Measurements from ENCODE around the gene SBNO2.
A peak's percentile ranks its signal among the peaks of the same experiment; 100 is the strongest.
"Not testable (repeated sequence)": the region's sequence is repeated elsewhere in the genome, so short reads cannot be mapped to it uniquely, and the experiment has no call there.

Gene SBNO2

DNA sequence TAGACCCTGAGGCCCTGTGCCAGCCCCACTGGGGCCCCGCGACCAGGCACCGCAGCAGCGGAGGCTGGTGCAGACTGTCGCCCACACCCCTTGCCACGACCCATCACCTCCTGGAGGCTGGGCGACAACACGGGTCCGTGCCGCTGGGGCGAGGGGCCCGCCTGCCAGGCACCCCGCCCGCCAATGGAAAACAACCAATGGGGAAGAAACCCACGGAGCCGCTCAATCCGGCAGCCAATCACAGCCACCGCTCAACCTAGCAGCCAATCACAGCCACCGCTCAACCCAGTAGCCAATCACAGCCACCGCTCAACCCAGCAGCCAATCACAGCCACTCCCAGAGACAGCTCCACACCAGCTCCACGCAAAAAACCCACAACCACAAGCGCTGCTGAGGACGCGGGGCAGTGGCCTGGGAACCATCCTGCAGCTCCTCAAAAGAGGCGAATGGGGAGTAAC lies 40.6 kb downstream of the SBNO2 start:
- no peak for DNase-seq (ENCODE audit: extremely low read depth, low read depth)
- TF ChIP-seq, protein P1, sequence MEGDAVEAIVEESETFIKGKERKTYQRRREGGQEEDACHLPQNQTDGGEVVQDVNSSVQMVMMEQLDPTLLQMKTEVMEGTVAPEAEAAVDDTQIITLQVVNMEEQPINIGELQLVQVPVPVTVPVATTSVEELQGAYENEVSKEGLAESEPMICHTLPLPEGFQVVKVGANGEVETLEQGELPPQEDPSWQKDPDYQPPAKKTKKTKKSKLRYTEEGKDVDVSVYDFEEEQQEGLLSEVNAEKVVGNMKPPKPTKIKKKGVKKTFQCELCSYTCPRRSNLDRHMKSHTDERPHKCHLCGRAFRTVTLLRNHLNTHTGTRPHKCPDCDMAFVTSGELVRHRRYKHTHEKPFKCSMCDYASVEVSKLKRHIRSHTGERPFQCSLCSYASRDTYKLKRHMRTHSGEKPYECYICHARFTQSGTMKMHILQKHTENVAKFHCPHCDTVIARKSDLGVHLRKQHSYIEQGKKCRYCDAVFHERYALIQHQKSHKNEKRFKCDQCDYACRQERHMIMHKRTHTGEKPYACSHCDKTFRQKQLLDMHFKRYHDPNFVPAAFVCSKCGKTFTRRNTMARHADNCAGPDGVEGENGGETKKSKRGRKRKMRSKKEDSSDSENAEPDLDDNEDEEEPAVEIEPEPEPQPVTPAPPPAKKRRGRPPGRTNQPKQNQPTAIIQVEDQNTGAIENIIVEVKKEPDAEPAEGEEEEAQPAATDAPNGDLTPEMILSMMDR (IDR thresholded peaks at IDR 0.05; ENCODE audit: low read depth, low read length) = no peak

DNA sequence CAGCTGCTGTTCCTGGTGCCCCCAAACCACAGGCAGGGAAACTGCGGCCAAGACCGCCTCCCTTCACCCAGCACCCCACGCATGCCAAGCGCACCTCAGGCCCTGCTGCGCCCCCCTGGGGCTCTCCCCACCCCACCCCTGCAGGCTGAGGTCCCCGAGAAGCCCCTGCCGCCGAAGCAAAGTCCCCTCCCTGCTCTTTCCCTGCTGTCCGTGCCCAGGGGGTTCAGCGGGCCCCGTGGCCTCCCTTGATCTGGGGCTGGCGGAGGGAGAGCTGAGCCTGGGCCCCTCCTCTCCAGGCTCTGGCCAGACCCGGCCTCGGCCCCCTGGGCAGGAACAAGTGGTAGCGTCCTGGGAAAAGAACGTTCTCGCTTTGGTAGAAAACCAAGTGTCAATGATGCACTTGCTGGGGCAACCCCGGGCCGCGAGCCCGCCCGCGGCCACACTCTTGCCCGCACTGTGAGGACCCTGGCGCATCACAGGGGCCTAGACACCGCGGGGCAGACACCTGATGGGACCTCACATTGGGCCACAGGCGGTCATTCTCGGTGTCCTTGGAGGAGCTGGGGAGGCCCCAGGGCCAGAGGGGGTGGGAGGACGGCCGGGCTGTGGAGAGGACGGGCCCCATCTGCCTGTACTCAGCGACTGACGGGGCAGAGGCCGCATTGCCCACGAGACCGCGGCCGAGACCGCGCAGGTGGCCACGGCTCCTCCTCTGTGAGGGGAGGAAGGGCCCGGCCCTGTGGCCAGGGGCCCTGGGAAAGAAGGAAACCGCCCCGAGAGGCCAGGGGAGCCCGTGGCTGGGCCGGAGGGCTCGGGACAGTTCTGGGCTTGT lies 41.3 kb downstream of the SBNO2 start:
- DNase-seq (ENCODE audit: extremely low read depth, low read depth) = no peak
- TF ChIP-seq, protein P1 (IDR thresholded peaks at IDR 0.05; ENCODE audit: low read depth, low read length) = no peak

DNA sequence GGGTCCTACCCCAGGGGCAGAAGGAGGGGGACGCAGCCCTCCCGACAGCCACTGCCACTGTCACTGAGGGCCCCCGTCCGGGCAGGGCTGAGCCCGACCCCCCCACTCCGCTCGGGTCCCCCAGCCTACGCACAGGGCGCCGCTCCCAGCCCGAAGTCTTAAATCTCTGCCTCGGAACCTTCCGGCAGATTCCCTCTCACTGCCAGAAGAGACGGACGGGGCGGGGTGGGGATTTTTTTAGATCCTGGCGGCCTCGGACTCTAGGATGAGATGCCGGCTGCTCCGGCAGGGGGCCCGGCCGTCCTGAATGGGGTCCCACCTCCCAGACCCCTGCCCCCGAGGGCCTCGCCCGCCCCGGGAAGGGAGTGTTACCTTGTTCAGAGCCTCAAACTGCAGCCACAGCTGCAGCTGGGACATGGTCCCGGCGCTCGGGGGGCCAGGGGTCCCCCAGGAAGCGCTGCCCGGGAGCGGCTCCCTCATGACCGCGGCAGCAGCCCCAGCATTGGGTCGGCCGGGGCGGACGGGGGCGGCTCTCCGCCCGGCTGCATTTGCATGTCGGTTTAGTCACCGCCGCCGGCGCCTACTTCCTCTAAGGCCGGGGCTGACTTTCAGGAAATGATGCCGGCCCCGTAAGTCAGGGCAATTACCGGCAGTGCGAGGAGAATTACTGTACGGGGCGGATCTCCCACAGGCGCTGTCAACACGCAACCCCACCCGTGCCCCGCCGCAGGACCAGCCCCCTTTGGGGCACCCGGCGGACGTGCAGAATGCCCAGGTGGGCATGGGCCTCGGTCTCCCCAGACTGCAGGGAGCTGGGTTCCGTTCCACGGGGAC lies 42.1 kb downstream of the SBNO2 start:
- TF ChIP-seq, protein P1 (IDR thresholded peaks at IDR 0.05; ENCODE audit: low read depth, low read length) = no peak; the same call in 1 of the 2 replicates
- peak; percentile 81 for DNase-seq (ENCODE audit: extremely low read depth, low read depth)

DNA sequence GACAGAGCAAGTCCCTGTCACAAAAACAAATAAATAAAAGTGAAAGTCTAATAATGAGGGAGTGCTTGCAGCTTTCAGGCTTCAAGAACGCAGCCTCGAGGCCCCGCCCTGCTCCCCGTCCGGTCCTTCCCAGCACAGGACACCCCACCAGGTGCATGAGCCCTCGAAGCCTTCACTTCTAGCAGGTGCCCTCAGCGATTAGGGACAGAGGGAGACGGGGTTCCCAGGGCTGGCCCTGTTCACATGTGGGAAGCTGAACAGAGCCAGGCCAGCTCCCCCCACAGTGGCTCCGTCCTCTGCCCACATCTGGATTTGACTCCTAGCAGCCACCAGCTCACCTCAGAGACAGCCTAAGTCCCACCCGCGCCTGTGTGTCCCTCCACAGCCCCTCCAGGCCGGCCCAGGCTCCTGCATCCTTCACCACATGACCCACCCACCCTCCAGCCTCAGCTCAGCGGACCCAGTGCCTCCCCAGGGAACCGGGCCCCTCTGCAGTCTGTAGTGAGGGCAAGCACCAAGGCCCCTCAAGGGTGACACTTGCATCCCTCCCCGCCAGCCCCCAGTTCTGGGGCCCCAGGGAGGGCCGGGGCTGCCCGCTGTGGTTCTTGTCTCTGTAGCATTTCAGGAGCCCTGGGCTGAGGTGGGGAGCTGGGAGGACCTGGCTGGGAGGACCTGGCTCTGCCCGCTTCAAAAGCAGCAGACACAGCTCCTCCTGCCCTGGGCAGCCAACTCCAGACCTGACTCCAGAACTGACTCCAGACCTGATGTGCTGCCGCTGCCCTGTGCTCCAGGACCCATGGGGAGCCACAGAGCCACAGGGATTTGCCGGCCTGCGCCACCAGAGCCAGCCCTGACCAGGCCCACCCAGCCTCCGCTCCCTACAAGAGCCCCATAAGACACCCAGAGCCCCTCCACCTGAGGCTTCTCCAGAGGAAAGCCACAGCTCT lies 43.0 kb downstream of the SBNO2 start:
- no peak for DNase-seq (ENCODE audit: extremely low read depth, low read depth)
- TF ChIP-seq, protein P1 (IDR thresholded peaks at IDR 0.05; ENCODE audit: low read depth, low read length) = no peak

DNA sequence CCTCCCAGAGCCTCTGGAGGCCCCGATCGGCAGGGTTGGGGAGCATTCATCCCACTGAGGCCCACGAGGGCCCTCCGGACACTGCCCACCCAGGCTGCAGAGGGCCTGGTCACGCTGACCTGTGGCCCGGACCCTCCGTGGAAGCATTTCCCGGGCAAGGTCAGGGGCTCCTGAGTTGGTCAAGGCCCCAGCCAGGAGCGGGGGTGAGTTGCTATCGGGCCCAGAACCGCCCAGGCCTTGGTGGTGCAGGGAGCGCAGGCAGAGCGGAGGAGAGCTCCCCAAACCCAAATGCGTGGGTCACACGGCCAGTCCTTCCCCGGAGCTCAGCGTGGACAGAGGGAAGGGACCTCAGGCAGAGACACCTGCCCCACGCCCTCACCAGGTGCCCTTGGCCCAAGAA lies 44.5 kb downstream of the SBNO2 start:
- no peak for DNase-seq (ENCODE audit: extremely low read depth, low read depth)
- TF ChIP-seq, protein P1 (IDR thresholded peaks at IDR 0.05; ENCODE audit: low read depth, low read length) = no peak

GRCh38 chr19:1129084-1129483 lies 45.0 kb downstream of the SBNO2 start:
- not testable (repeated sequence) for DNase-seq (ENCODE audit: extremely low read depth, low read depth)

DNA sequence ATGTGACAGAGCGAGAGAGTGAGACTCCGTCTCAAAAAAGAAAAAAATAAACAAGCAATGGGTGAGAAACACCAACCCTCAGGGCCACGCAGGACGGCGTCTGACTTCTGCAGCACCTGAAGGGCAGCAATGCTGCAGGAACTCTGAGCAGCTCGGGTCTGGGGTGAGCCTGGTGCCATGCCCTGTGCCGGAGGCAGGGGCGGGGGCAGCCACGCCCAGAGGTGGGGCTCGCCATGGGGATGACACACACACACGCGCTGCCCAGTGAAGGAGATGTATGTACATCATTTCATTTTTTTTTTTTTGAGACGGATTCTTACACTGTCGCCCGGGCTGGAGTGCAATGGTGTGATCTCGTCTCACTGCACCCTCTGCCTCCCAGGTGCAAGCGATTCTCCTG lies 46.0 kb downstream of the SBNO2 start:
- TF ChIP-seq, protein P1 (IDR thresholded peaks at IDR 0.05; ENCODE audit: low read depth, low read length) = no peak
- DNase-seq (ENCODE audit: extremely low read depth, low read depth) = no peak

Data from AG09319 (cell line).